Umbilical cord (tissue), 2 donors: Measurements from ENCODE around the gene NUDT3. TPM values are rescaled to one million over a fixed set of nuclear protein-coding genes. Genes with fewer than 3 reads are reported as not detected.
"Not testable (repeated sequence)": the region's sequence is repeated elsewhere in the genome, so short reads cannot be mapped to it uniquely, and the experiment has no call there.

Experiments
- DNase-seq: peaks from one replicate; pipeline ENCODE4 v3.0.0-alpha.2; 2015; ENCODE audit warnings: low spot score
- total RNA-seq: library from RNA; depleted of rRNA; stranded (reverse); fragments of >200 nt; gene quantifications from one replicate; pipeline ENCODE4 v1.2.3, GENCODE V29; 2014; ENCODE audit warnings: low replicate concordance; ENCODE audit not compliant: insufficient read depth

Gene NUDT3
- total RNA-seq, 1 donor from 2014 or later: 20.7 TPM

GRCh38 chr6:34393191-34393965, 909 bp upstream of the NUDT3 start:
- no peak for DNase-seq

- DNase-seq: peak; percentile 66
These were observed 528 bp downstream of the NUDT3 start for GRCh38 chr6:34391786-34392496.

GRCh38 chr6:34391473-34391785, 1.0 kb downstream of the NUDT3 start:
- no peak for DNase-seq

GRCh38 chr6:34390531-34391472, 1.7 kb downstream of the NUDT3 start:
- peak; percentile 50 for DNase-seq

- no peak for DNase-seq
These were observed 3.4 kb downstream of the NUDT3 start for GRCh38 chr6:34389034-34389433.

- DNase-seq: no peak
These were observed 4.0 kb downstream of the NUDT3 start for GRCh38 chr6:34388421-34388820.

GRCh38 chr6:34386316-34387137, 5.9 kb downstream of the NUDT3 start:
- DNase-seq: no peak

- no peak for DNase-seq
These were observed 6.7 kb downstream of the NUDT3 start for GRCh38 chr6:34385793-34386195.

GRCh38 chr6:34384321-34385153, 7.9 kb downstream of the NUDT3 start:
- DNase-seq: no peak

- no peak for DNase-seq
These were observed 8.7 kb downstream of the NUDT3 start for GRCh38 chr6:34383656-34384320.

GRCh38 chr6:34383161-34383631, 9.3 kb downstream of the NUDT3 start:
- peak; percentile 17 for DNase-seq

- no peak for DNase-seq
These were observed 11.4 kb downstream of the NUDT3 start for GRCh38 chr6:34381081-34381480.

- no peak for DNase-seq
These were observed 14.0 kb downstream of the NUDT3 start for GRCh38 chr6:34378470-34378869.

GRCh38 chr6:34377984-34378383, 14.5 kb downstream of the NUDT3 start:
- no peak for DNase-seq

GRCh38 chr6:34377571-34377970, 14.9 kb downstream of the NUDT3 start:
- DNase-seq: not testable (repeated sequence)

- no peak for DNase-seq
These were observed 16.6 kb downstream of the NUDT3 start for GRCh38 chr6:34375833-34376232.

- DNase-seq: no peak
These were observed 18.0 kb downstream of the NUDT3 start for GRCh38 chr6:34374508-34374907.

GRCh38 chr6:34374069-34374468, 18.4 kb downstream of the NUDT3 start:
- peak; percentile 20 for DNase-seq

GRCh38 chr6:34373511-34373910, 19.0 kb downstream of the NUDT3 start:
- no peak for DNase-seq

- not testable (repeated sequence) for DNase-seq
These were observed 20.6 kb downstream of the NUDT3 start for GRCh38 chr6:34371865-34372264.
